Right lobe of liver (tissue), 4 donors: ENCODE results near the gene DNAJB1.

Experiments
- CTCF ChIP-seq, 4 donors: fragments of 200-600 bp in 3 of 4; fragments of 450-650 bp in 1 of 4; IDR thresholded peaks; one replicate each; pipeline versions ENCODE4 v1.5.1 to v1.8.0; 2016 to 2022; ENCODE audit warnings: antibody characterized with exemption in 4 of 4, mild to moderate bottlenecking in 2 of 4
- POLR2A ChIP-seq: fragments of 450-650 bp; IDR thresholded peaks from one replicate; pipeline ENCODE4 v1.6.1; 2017; ENCODE audit warnings: antibody characterized with exemption, mild to moderate bottlenecking
- donor health status: DM: no; HTN: no; CAD: no.
- donor health status: DM: no; HTN: no; CAD: no.
- donor health status: DM: no; HTN: yes; CAD: no.

GRCh38 chr19:14554382-14554812 is 36.2 kb upstream of the DNAJB1 start:
- TF ChIP-seq CTCF (IDR thresholded peaks at IDR 0.05) (peak in 3 of 4 donors; percentile 14 to 29 (median 28)), POLR2A (no peak)
